ENCODE results near the gene SLC13A5. TPM values are rescaled to one million over a fixed set of nuclear protein-coding genes. Genes with fewer than 3 reads are reported as not detected.

Gene SLC13A5
- total RNA-seq, 2 donors from 2014 or later, result not detected

DNA sequence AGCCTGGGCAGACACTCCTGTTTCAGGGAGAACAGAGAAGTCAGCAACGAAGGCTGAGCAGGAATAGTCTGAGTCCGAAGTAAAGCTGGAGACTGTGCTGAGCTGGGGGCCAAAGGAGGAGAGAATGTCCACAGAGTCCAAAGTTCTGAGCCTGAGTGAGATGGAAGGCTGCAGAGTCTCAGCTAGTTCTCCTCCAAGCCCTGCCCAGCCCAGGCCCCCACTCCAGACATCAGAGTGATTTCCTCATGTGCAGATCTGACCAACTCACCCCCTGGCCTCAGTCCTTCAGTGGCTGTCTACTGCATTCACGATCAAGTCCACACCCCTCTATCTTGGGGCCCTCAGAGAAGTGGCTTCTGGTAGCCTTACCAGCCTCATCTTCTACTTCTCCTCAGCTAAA, 21.6 kb downstream of the SLC13A5 start:
- no peaks in the 10 kb centered on the region for H3K9me3 ChIP-seq
- H3K4me3 ChIP-seq, result no peak overlapping the region
- no peaks in the 10 kb centered on the region for H3K27me3 ChIP-seq
- H3K27ac ChIP-seq, result no peak overlapping the region
- no peaks in the 10 kb centered on the region for H3K4me1 ChIP-seq
- DNase-seq (ENCODE audit: low spot score), result no peak
- no peaks in the 10 kb centered on the region for H3K36me3 ChIP-seq
- TF ChIP-seq, protein P1, sequence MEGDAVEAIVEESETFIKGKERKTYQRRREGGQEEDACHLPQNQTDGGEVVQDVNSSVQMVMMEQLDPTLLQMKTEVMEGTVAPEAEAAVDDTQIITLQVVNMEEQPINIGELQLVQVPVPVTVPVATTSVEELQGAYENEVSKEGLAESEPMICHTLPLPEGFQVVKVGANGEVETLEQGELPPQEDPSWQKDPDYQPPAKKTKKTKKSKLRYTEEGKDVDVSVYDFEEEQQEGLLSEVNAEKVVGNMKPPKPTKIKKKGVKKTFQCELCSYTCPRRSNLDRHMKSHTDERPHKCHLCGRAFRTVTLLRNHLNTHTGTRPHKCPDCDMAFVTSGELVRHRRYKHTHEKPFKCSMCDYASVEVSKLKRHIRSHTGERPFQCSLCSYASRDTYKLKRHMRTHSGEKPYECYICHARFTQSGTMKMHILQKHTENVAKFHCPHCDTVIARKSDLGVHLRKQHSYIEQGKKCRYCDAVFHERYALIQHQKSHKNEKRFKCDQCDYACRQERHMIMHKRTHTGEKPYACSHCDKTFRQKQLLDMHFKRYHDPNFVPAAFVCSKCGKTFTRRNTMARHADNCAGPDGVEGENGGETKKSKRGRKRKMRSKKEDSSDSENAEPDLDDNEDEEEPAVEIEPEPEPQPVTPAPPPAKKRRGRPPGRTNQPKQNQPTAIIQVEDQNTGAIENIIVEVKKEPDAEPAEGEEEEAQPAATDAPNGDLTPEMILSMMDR (IDR thresholded peaks at IDR 0.05), result no peak

DNA sequence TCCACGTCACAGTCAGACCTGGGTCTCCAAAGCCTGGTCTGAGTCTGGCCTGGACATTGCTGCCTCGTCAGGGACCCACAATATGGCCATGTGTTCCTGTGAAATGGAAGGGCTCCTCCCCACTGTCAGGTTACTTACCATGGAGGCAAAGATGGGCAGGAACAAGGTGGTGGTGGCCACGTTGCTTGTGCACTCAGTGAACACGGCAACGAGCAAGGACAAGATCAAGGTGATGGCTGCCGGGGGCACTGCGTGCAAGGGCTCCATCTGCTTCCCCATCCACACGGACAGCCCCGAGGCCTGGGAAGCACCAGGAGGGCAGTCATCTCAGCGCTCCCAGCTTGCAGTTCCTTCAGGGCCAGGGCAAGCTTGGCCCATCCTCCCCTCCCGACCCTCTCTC, 22.5 kb downstream of the SLC13A5 start:
- no peak overlapping the region for H3K4me3 ChIP-seq
- no peaks in the 10 kb centered on the region for H3K27me3 ChIP-seq
- no peak for DNase-seq (ENCODE audit: low spot score)
- TF ChIP-seq, protein P1 (IDR thresholded peaks at IDR 0.05), result no peak
- H3K36me3 ChIP-seq, result no peaks in the 10 kb centered on the region
- no peak overlapping the region for H3K27ac ChIP-seq
- H3K4me1 ChIP-seq, result no peaks in the 10 kb centered on the region
- H3K9me3 ChIP-seq, result no peaks in the 10 kb centered on the region

DNA sequence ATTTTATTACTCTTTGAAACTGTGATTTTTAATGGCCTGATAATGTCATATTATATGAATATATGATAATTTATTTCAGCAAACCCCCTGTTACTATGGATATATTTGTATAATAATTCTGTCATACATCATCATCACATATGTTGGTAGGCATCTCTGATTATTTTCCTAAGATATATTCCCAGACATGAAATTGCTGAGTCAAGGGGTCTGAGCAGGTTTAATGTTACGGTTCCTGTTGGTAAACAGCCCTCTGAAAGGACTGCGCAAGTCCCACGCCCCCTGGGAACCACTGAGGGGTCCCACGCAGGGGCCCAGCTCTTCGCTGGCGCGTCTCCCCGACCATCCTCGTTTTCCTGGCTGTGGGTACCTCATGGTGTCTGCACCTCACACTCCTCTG, 24.2 kb downstream of the SLC13A5 start:
- Histone ChIP-seq H3K9me3 (no peaks in the 10 kb centered on the region), H3K27me3 (no peaks in the 10 kb centered on the region)
- no peak for DNase-seq (ENCODE audit: low spot score)

DNA sequence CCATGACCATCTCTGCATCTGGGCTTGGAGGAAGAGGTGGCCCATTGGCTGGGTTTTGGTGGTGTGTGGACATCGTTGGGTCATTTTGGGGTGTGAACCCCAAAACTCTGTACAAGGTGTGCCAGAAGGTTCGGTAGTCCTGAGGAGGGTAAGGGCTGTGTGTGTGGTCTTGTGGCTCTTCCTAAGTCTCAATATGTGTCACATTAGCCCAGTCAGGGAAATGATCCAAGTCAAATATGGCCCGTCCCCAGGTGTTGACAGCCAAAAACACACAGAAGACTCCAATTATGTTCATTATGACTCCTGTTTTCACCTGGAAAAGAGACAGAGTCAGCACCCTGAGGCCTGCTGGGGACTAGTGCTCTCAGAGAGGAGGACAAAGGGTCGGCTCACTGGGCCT, 27.1 kb downstream of the SLC13A5 start:
- H3K27ac ChIP-seq, result no peak overlapping the region
- DNase-seq (ENCODE audit: low spot score), result no peak
- H3K4me1 ChIP-seq, result no peaks in the 10 kb centered on the region
- H3K4me3 ChIP-seq, result no peak overlapping the region
- no peaks in the 10 kb centered on the region for H3K27me3 ChIP-seq
- H3K36me3 ChIP-seq, result no peaks in the 10 kb centered on the region
- TF ChIP-seq, protein P1 (IDR thresholded peaks at IDR 0.05), result no peak
- no peaks in the 10 kb centered on the region for H3K9me3 ChIP-seq

More for the DNA sequence above, 24.2 kb downstream of the SLC13A5 start:
- TF ChIP-seq, protein P1 (IDR thresholded peaks at IDR 0.05), result no peak
- Histone ChIP-seq H3K27ac (no peak overlapping the region), H3K4me1 (no peaks in the 10 kb centered on the region), H3K4me3 (no peak overlapping the region), H3K36me3 (no peaks in the 10 kb centered on the region)

DNA sequence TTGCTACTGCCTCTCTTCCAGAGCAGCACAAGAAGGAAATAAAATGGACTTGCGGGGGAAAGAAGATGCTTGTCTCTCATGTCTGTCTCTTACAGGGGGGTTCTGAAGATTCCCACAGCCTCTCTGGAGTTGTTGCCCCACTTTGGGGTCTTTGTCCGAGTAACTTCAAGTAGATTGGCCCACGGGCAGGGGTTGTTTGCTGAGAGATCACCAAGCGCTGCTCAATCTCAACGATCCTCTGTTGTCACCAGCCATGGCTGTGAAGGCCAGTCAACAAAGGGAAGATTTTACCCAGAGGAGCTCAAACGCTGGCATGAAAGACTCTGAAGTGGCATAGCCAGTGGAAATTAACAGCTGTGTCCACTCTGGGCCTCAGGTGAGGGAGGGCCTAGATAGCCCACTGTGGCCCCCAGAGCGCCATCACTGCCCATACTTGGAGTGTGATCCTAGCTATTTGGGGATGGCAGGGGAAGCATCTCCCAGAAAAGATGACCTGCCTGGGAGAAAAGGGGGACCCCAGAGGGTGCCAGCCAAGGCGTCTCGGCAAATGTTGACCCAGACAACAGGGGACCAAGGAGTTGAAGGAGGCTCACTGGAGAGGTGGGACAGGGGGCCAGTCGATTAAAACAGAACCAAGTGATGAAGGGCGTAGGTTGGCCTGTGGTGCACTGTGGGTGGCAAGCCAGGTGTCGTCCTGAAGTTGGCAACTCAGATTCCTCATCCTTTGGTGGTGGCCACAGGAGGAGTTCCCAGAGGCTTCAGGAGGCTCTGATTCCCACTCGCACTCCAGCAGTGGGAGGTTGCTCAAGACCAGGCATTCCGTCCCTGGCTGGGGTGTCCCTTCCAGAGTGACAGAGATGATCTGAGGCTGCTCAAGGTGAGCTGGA, 28.0 kb downstream of the SLC13A5 start:
- Histone ChIP-seq H3K27ac (no peak overlapping the region), H3K27me3 (no peaks in the 10 kb centered on the region), H3K4me3 (no peak overlapping the region), H3K9me3 (no peaks in the 10 kb centered on the region), H3K36me3 (no peaks in the 10 kb centered on the region), H3K4me1 (no peaks in the 10 kb centered on the region)
- no peak for DNase-seq (ENCODE audit: low spot score)
- TF ChIP-seq, protein P1 (IDR thresholded peaks at IDR 0.05), result no peak

DNA sequence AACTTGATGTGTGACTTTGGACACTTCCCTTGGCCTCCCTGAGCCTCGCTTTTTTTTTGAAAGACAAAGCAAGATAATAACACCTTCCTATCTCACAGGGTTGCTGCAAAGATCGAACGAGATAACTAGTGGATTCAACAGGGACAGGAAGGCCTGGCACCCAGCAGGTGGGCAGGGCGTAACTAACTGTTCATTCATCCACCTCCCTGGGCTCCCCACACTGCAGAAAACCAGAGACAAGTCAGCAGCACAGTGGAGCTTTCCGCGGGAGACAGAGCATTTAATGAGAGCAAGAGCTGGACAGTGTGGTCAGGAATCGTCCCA, 28.7 kb downstream of the SLC13A5 start:
- Histone ChIP-seq H3K36me3 (no peaks in the 10 kb centered on the region), H3K4me1 (no peaks in the 10 kb centered on the region), H3K27ac (no peak overlapping the region), H3K4me3 (no peak overlapping the region), H3K27me3 (no peaks in the 10 kb centered on the region), H3K9me3 (no peaks in the 10 kb centered on the region)
- DNase-seq (ENCODE audit: low spot score), result no peak
- TF ChIP-seq, protein P1 (IDR thresholded peaks at IDR 0.05), result no peak

Data from right atrium auricular region (tissue), 2 donors.